GM12878 (cell line): Measurements from ENCODE around the gene MBOAT7. TPM values are rescaled to one million over a fixed set of nuclear protein-coding genes. Genes with fewer than 3 reads are reported as not detected.

Source experiments
- ATAC-seq: fragments of 200-7000 bp; cut with Tn5 transposase; 3 replicates; pipeline ENCODE4 v1.9.1; 2020; ENCODE audit warnings: mild to moderate bottlenecking, moderate library complexity
- BruUV-seq: library from RNA; stranded (reverse); fragments of 400-500 nt; replicated peaks from 2 replicates; lab custom pipeline; 2021; lab: Mats Ljungman, UMichigan
- CTCF ChIA-PET: fragments of 300-600 bp; sonication (Branson Sonifier 250); formaldehyde crosslinking; extraction: SDS; loops from one replicate; lab custom pipeline; 2021; ENCODE audit warnings: inconsistent platforms; lab: Yijun Ruan, JAX
- POLR2A ChIA-PET: fragments of 350-600 bp; formaldehyde crosslinking; extraction: SDS; loops from one replicate; lab custom pipeline; 2021; ENCODE audit warnings: inconsistent platforms; lab: Charles Lee
- RAD21 ChIA-PET: fragments of 300-600 bp; sonication (Branson Sonifier 250); formaldehyde crosslinking; loops from one replicate; lab custom pipeline; 2023; ENCODE audit warnings: antibody characterized with exemption; ENCODE audit not compliant: unreplicated experiment; lab: Charles Lee
- SMC1A ChIA-PET: fragments of 300-600 bp; sonication (Branson Sonifier 250); formaldehyde crosslinking; loops from one replicate; lab custom pipeline; 2023; ENCODE audit not compliant: unreplicated experiment, uncharacterized antibody; lab: Charles Lee
- DNase-seq: peaks from one replicate; pipeline ENCODE4 v3.0.0-alpha.2; 2011; ENCODE audit warnings: low read depth, low spot score
- FAIRE-seq: peaks from 3 replicates; lab custom pipeline; 2011; peaks lifted over from hg19 to GRCh38; lab: Jason Lieb, UNC
- H2AFZ ChIP-seq: 2 replicates; pipeline ENCODE4 v1.6.0; 2011; ENCODE audit warnings: low read depth, low read length, control low read depth; ENCODE audit not compliant: control insufficient read depth
- H3K27ac ChIP-seq: 2 replicates; pipeline ENCODE4 v1.5.1; 2011; ENCODE audit warnings: control low read depth; ENCODE audit not compliant: control insufficient read depth, insufficient read depth
- H3K27me3 ChIP-seq, 2 experiments: replicated peaks in 1 of 2; 2 replicates each; pipeline versions ENCODE4 v1.6.0 to v1.6.1; 2011; ENCODE audit warnings: low read length in 1 of 2; ENCODE audit not compliant: control insufficient read depth in 2 of 2, insufficient read depth in 2 of 2
- H3K36me3 ChIP-seq, 2 experiments: 2 replicates each; pipeline ENCODE4 v1.5.1; 2011; ENCODE audit warnings: low read length in 1 of 2; ENCODE audit not compliant: control insufficient read depth in 2 of 2, insufficient read depth in 2 of 2
- H3K4me1 ChIP-seq: 2 replicates; pipeline ENCODE4 v1.6.1; 2011; ENCODE audit warnings: mild to moderate bottlenecking, low read length, moderate library complexity, mixed read lengths; ENCODE audit not compliant: control insufficient read depth, insufficient read depth
- H3K4me2 ChIP-seq: 2 replicates; pipeline ENCODE4 v1.6.0; 2011; ENCODE audit warnings: control low read depth; ENCODE audit not compliant: control insufficient read depth, insufficient read depth
- H3K4me3 ChIP-seq: fragments of 200-600 bp; sonication (generic); 2 replicates; pipeline ENCODE4 v1.5.1; 2016
- H3K79me2 ChIP-seq: 2 replicates; pipeline ENCODE4 v1.6.0; 2011; ENCODE audit warnings: low read length; ENCODE audit not compliant: control insufficient read depth, insufficient read depth
- H3K9ac ChIP-seq: 2 replicates; pipeline ENCODE4 v1.8.0; 2011; ENCODE audit warnings: low read length, control low read depth, mixed read lengths; ENCODE audit not compliant: control insufficient read depth, insufficient read depth
- H3K9me3 ChIP-seq: replicated peaks from 3 replicates; pipeline ENCODE4 v1.5.1; 2011; ENCODE audit warnings: mild to moderate bottlenecking, low read length; ENCODE audit not compliant: control insufficient read depth, insufficient read depth
- H4K20me1 ChIP-seq: 2 replicates; pipeline ENCODE4 v1.6.0; 2011; ENCODE audit not compliant: control insufficient read depth, insufficient read depth
- ASH2L ChIP-seq: fragments of 300-600, 200-600 bp; sonication (generic); IDR thresholded peaks from 2 replicates; pipeline ENCODE4 v1.6.1; 2017; ENCODE audit warnings: low read depth, mild to moderate bottlenecking, borderline replicate concordance
- CREM ChIP-seq: IDR thresholded peaks from 2 replicates; pipeline ENCODE4 v1.6.1; 2014; ENCODE audit warnings: antibody characterized with exemption, low read depth
- NR2C2 ChIP-seq: IDR thresholded peaks from 2 replicates; pipeline ENCODE4 v1.6.1; 2011; ENCODE audit warnings: borderline replicate concordance, low read depth; ENCODE audit not compliant: control insufficient read depth, insufficient read length
- POLR2A ChIP-seq: IDR thresholded peaks from 2 replicates; pipeline ENCODE4 v1.6.1; 2011; ENCODE audit warnings: low read depth, mild to moderate bottlenecking, low read length
- RAD21 ChIP-seq: IDR thresholded peaks from 2 replicates; pipeline ENCODE4 v1.6.1; 2011; ENCODE audit warnings: mild to moderate bottlenecking, low read depth, low read length, moderate library complexity; ENCODE audit not compliant: insufficient read depth
- SIN3A ChIP-seq: IDR thresholded peaks from 2 replicates; pipeline ENCODE4 v1.6.1; 2012; ENCODE audit warnings: low read depth, low read length, improper control_type of control experiment
- WGBS: methylation state at CpG from one replicate; pipeline ENCODE4 v1.1.6; 2016; ENCODE audit warnings: low lambda C conversion rate; ENCODE audit not compliant: insufficient replicate concordance, insufficient coverage; ENCODE audit errors: missing lambda C conversion rate; 5-methylcytosine and 5-hydroxymethylcytosine counted together
- in situ Hi-C: fragments of 300-500 bp; cut with MboI; formaldehyde crosslinking; loops from 9 replicates; pipeline ENCODE4 v1.14.3; 2018; ENCODE audit warnings: mixed read lengths
- intact Hi-C: fragments of 100-400 bp; cut with micrococcal nuclease; formaldehyde crosslinking; loops from one replicate; pipeline ENCODE4 v1.14.2; 2022; ENCODE audit not compliant: unreplicated experiment
- polyA plus RNA-seq, 11 experiments: library from polyadenylated mRNA; depleted of rRNA in 4 of 11; unstranded in 6 of 11; stranded (reverse) in 5 of 11; fragments of >200 nt; fragmentation: Nextera tagmentation in 4 of 11; fragmentation: Illumina TruSeq in 1 of 11; extraction: Ambion mirVana in 4 of 11; extraction: Trizol in 1 of 11; gene quantifications; 1 replicate in 1 of 11; 2 replicates in 10 of 11; pipeline versions ENCODE4 v1.2.1 to v1.2.3, GENCODE V29; 2011 to 2016; ENCODE audit warnings: inconsistent platforms in 2 of 11, missing spikeins in 2 of 11, low read depth in 1 of 11
- total RNA-seq, 4 experiments: library from RNA; depleted of rRNA in 3 of 4; stranded (reverse); fragments of >200 nt in 3 of 4; fragmentation: Illumina TruSeq in 1 of 4; extraction: Trizol in 1 of 4; gene quantifications; 2 replicates each; pipeline versions ENCODE4 v1.2.1 to v1.2.3, GENCODE V29; 2013 to 2021

Gene MBOAT7
- total and polyA plus RNA-seq, 10 of the 15 experiments (the other 5 are each of a cell fraction or from before 2014, with no cell fraction given) = 0.69 to 44.5 (median 21.7) TPM

DNA sequence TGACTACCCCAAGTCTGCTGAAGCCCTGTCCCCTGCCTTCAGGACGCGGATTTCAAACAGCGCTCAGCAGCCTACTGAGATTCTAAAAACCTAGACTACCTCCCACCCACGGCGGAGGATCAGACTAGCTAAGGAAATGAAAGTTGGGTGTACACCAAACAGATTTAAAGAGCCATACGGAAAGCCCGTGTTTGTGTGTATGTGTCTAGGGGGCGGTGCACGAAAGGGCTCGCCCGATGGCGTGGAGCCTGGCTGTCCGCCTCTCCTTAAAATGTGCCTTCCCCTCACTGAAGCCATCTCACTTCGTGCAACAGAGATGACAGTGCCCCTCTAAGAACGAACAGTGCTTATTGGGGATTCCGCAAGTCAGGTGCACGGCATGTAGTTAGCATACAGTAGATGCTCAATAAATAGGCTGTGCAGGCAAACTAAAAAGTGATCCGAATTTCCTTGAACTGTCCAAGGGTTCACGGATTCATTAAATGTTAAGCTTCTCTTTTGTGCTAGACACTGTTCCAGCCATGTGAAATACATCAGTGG is 30.5 kb downstream of the MBOAT7 start (continued):
- TF ChIP-seq NR2C2 = no peak

DNA sequence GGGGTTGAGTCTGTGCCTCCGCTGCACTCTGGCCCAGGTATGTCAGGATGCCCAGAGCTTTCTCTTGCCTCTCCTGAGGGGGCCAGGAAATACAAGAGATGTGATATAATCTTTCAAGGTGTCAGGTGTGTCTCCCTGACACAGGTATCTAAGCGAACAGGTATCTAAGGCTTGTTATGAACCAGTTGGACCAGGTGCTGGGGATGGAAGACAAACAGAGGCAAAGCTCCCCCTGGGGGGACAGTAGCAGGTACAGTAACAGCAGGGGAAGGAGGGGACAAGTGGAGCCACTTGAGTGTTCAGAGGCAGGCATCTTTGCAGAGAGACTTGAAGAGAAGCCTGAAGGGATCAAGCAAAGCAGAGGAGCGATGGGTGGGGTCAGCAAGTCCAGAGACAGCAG is 32.4 kb downstream of the MBOAT7 start:
- SMC1A ChIA-PET = no interaction called here

DNA sequence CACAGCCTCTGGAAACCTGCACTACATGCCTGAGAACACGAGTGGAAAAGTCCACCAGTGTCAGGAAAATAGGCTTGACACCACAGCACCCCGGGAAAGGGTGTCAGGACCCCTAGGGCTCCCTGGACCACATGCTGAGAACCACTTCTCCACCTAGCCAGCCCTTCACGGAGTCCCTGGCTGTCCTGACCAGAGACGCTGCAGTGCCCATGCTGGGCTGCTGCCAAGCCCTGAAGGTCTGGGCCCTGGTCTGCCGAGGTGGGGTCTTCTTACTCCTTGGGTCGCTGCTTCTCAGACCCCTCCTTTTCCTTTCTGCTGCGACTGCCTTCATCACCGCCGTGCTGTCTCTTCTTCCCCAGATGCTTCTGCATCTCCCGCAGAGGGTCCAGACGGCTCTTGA is 32.9 kb downstream of the MBOAT7 start:
- peaks cover 4% of the 10 kb centered on the region; the same call in 1 of the 2 replicates for H3K4me1 ChIP-seq
- no peak overlapping the region for H2AFZ ChIP-seq
- WGBS = 95% methylated on average over 11 of the region's 11 CpGs
- no peaks in the 10 kb centered on the region for H4K20me1 ChIP-seq
- TF ChIP-seq ASH2L (no peak), SIN3A (no peak), CREM (no peak), POLR2A (peak; percentile 47; the same call in 1 of the 2 replicates)
- DNase-seq (no peak), ATAC-seq (no peak), FAIRE-seq (no peak)
- H3K79me2 ChIP-seq = peaks cover 8% of the 10 kb centered on the region
- BruUV-seq = no TSS peak
- H3K27ac ChIP-seq = no peak overlapping the region
- H3K9me3 ChIP-seq = no peaks in the 10 kb centered on the region
- no peak overlapping the region for H3K9ac ChIP-seq
- POLR2A ChIA-PET = no interaction called here
- SMC1A ChIA-PET = interaction anchor here (1.0 kb wide), 1 partner anchor 20 kb away, joined by 3 read pairs; no protein-coding TSS in a partner anchor
- intact Hi-C loops (no loop called here), in situ Hi-C loops (no loop called here)
- peaks cover 21 to 22% of the 10 kb centered on the region in 2 experiments; a peak in 3 of 4 replicates for H3K36me3 ChIP-seq
- H3K4me3 ChIP-seq = no peak overlapping the region
- CTCF ChIA-PET = no interaction called here
- no peaks in the 10 kb centered on the region for H3K27me3 ChIP-seq
- H3K4me2 ChIP-seq = no peak overlapping the region
- RAD21 ChIA-PET = no interaction called here

More for the DNA sequence above, 32.4 kb downstream of the MBOAT7 start:
- DNase-seq = no peak
- no peak overlapping the region for H3K27ac ChIP-seq
- peaks cover 8% of the 10 kb centered on the region for H3K79me2 ChIP-seq
- H3K9me3 ChIP-seq = no peaks in the 10 kb centered on the region
- ATAC-seq = no peak
- no peak for FAIRE-seq
- TF ChIP-seq RAD21 (no peak), POLR2A (0 out of 2 replicates have a peak, but pooled peaks have one; percentile 24)
- no peaks in the 10 kb centered on the region for H4K20me1 ChIP-seq
- in situ Hi-C loops = no loop called here
- CTCF ChIA-PET = interaction anchor here (1.1 to 1.9 kb wide), 2 partner anchors 33 to 109 kb away, joined by 3 to 6 read pairs; partner anchors contain the start of gene MBOAT7
- BruUV-seq = no TSS peak
- peaks cover 4% of the 10 kb centered on the region; the same call in 1 of the 2 replicates for H3K4me1 ChIP-seq
- POLR2A ChIA-PET = interaction anchor here (4.0 kb wide), 1 partner anchor 19 kb away, joined by 30 read pairs; the partner anchor contains the start of gene CNOT3
- H3K36me3 ChIP-seq = peaks cover 17 to 22% of the 10 kb centered on the region in 2 experiments; a peak in 3 of 4 replicates
- WGBS = 96% methylated on average over 3 of the region's 3 CpGs
- no peaks in the 10 kb centered on the region for H3K27me3 ChIP-seq
- no peak overlapping the region for H3K4me2 ChIP-seq
- H3K4me3 ChIP-seq = no peak overlapping the region
- RAD21 ChIA-PET = no interaction called here
- intact Hi-C loops = no loop called here
- H2AFZ ChIP-seq = no peak overlapping the region
- no peak overlapping the region for H3K9ac ChIP-seq
